WTC11 (cell line): ENCODE data around the gene MANF. TPM values are rescaled to one million over a fixed set of nuclear protein-coding genes. Genes with fewer than 3 reads are reported as not detected.

Experiments
- ATAC-seq: fragments of 200-7000 bp; cut with Tn5 transposase; 2 replicates; pipeline ENCODE4 v1.10.0; 2021; ENCODE audit warnings: mild to moderate bottlenecking, moderate library complexity
- CTCF ChIA-PET: fragments of 300-600 bp; sonication (Branson Sonifier 250); formaldehyde crosslinking; loops from one replicate; lab custom pipeline; 2021; ENCODE audit warnings: antibody characterized with exemption; lab: Charles Lee
- POLR2A ChIA-PET: fragments of 350-600 bp; sonication (Branson Sonifier 250); formaldehyde crosslinking; loops from one replicate; lab custom pipeline; 2021; ENCODE audit warnings: antibody characterized with exemption; lab: Charles Lee
- DNase-seq: peaks from one replicate; pipeline ENCODE4 v3.0.0; 2021; ENCODE audit warnings: low spot score
- H3K27ac Mint-ChIP-seq: 2 replicates; pipeline ENCODE4 v1.8.0; 2021; ENCODE audit warnings: mixed read lengths
- H3K27me3 Mint-ChIP-seq: 2 replicates; pipeline ENCODE4 v1.8.0; 2021; ENCODE audit warnings: low read depth, mild to moderate bottlenecking, moderate library complexity, mixed read lengths
- H3K36me3 Mint-ChIP-seq: 2 replicates; pipeline ENCODE4 v1.8.0; 2021; ENCODE audit warnings: mixed read lengths
- H3K4me1 Mint-ChIP-seq: 2 replicates; pipeline ENCODE4 v1.8.0; 2022; ENCODE audit warnings: mixed read lengths
- H3K4me3 Mint-ChIP-seq: 2 replicates; pipeline ENCODE4 v1.8.0; 2021; ENCODE audit warnings: mild to moderate bottlenecking, moderate library complexity, mixed read lengths
- H3K9me3 Mint-ChIP-seq: 2 replicates; pipeline ENCODE4 v1.8.0; 2021; ENCODE audit warnings: mixed read lengths
- ATF1 ChIP-seq: sonication (generic); formaldehyde crosslinking; IDR thresholded peaks from 2 replicates; pipeline ENCODE4 v1.8.1; 2023; ENCODE audit warnings: mild to moderate bottlenecking, moderate library complexity, missing genetic modification reagents
- CREB1 ChIP-seq: sonication (generic); formaldehyde crosslinking; IDR thresholded peaks from 2 replicates; pipeline ENCODE4 v1.8.0; 2023; ENCODE audit warnings: mild to moderate bottlenecking, missing genetic modification reagents
- CREM ChIP-seq: sonication (generic); formaldehyde crosslinking; IDR thresholded peaks from 2 replicates; pipeline ENCODE4 v1.8.1; 2022; ENCODE audit warnings: mild to moderate bottlenecking, missing genetic modification reagents, moderate library complexity
- ELF4 ChIP-seq: sonication (generic); formaldehyde crosslinking; IDR thresholded peaks from 2 replicates; pipeline ENCODE4 v1.8.1; 2022; ENCODE audit warnings: low read depth, mild to moderate bottlenecking, moderate library complexity, missing genetic modification reagents
- ETV6 ChIP-seq: sonication (generic); formaldehyde crosslinking; IDR thresholded peaks from 2 replicates; pipeline ENCODE4 v1.8.1; 2022; ENCODE audit warnings: mild to moderate bottlenecking, missing genetic modification reagents
- GTF2I ChIP-seq: fragments of 250-450 bp; sonication (Bioruptor Pico); conservative IDR thresholded peaks from 2 replicates; pipeline ENCODE4 v1.4.0; 2021; ENCODE audit warnings: mild to moderate bottlenecking
- HMGA2 ChIP-seq: fragments of 250-450 bp; sonication (Bioruptor Pico); IDR thresholded peaks from 2 replicates; pipeline ENCODE4 v1.4.0; 2021; ENCODE audit warnings: mild to moderate bottlenecking, moderate library complexity
- NFATC4 ChIP-seq: fragments of 250-450 bp; sonication (Bioruptor Pico); IDR thresholded peaks from 2 replicates; pipeline ENCODE4 v1.9.0; 2021; ENCODE audit warnings: mild to moderate bottlenecking
- NR3C1 ChIP-seq: sonication (generic); formaldehyde crosslinking; conservative IDR thresholded peaks from 2 replicates; pipeline ENCODE4 v1.8.1; 2023; ENCODE audit warnings: low read depth, mild to moderate bottlenecking, missing genetic modification reagents
- RORB ChIP-seq: fragments of 250-450 bp; sonication (Bioruptor Pico); IDR thresholded peaks from 2 replicates; pipeline ENCODE4 v1.9.0; 2021; ENCODE audit warnings: mild to moderate bottlenecking
- TCF7 ChIP-seq: sonication (generic); formaldehyde crosslinking; IDR thresholded peaks from 2 replicates; pipeline ENCODE4 v1.8.0; 2022; ENCODE audit warnings: mild to moderate bottlenecking, low read depth, missing genetic modification reagents, moderate library complexity
- TEAD1 ChIP-seq: sonication (generic); formaldehyde crosslinking; IDR thresholded peaks from 2 replicates; pipeline ENCODE4 v1.8.0; 2022; ENCODE audit warnings: mild to moderate bottlenecking, missing genetic modification reagents
- ZBTB21 ChIP-seq: sonication (generic); formaldehyde crosslinking; IDR thresholded peaks from 2 replicates; pipeline ENCODE4 v1.8.1; 2023; ENCODE audit warnings: mild to moderate bottlenecking, missing genetic modification reagents, borderline replicate concordance
- ZNF219 ChIP-seq: sonication (generic); formaldehyde crosslinking; IDR thresholded peaks from 2 replicates; pipeline ENCODE4 v1.8.0; 2023; ENCODE audit warnings: missing genetic modification reagents, mild to moderate bottlenecking, borderline replicate concordance
- ZNF317 ChIP-seq: sonication (generic); formaldehyde crosslinking; IDR thresholded peaks from 2 replicates; pipeline ENCODE4 v1.8.1; 2023; ENCODE audit warnings: low read depth, mild to moderate bottlenecking, moderate library complexity, missing genetic modification reagents, borderline replicate concordance
- total RNA-seq: library from RNA; stranded (reverse); gene quantifications from 3 replicates; pipeline ENCODE4 v1.2.3, GENCODE V29; 2021
- TF ChIP-seq, protein P1 (sequence below): sonication (generic); formaldehyde crosslinking; IDR thresholded peaks from 2 replicates; pipeline ENCODE4 v1.8.1; 2023; ENCODE audit warnings: mild to moderate bottlenecking, missing genetic modification reagents, moderate library complexity
- TF ChIP-seq, protein P2 (sequence below): sonication (generic); formaldehyde crosslinking; IDR thresholded peaks from 2 replicates; pipeline ENCODE4 v1.8.0; 2023; ENCODE audit warnings: missing genetic modification reagents, mild to moderate bottlenecking, borderline replicate concordance
- TF ChIP-seq, protein P3 (sequence below): sonication (generic); formaldehyde crosslinking; IDR thresholded peaks from 2 replicates; pipeline ENCODE4 v1.8.1; 2023; ENCODE audit warnings: mild to moderate bottlenecking, missing genetic modification reagents, moderate library complexity
- TF ChIP-seq, protein P4 (sequence below): sonication (generic); formaldehyde crosslinking; IDR thresholded peaks from 2 replicates; pipeline ENCODE4 v1.8.0; 2022; ENCODE audit warnings: mild to moderate bottlenecking, missing genetic modification reagents

MANF gene
- total RNA-seq, 1 experiment from 2014 or later: 121 TPM

DNA sequence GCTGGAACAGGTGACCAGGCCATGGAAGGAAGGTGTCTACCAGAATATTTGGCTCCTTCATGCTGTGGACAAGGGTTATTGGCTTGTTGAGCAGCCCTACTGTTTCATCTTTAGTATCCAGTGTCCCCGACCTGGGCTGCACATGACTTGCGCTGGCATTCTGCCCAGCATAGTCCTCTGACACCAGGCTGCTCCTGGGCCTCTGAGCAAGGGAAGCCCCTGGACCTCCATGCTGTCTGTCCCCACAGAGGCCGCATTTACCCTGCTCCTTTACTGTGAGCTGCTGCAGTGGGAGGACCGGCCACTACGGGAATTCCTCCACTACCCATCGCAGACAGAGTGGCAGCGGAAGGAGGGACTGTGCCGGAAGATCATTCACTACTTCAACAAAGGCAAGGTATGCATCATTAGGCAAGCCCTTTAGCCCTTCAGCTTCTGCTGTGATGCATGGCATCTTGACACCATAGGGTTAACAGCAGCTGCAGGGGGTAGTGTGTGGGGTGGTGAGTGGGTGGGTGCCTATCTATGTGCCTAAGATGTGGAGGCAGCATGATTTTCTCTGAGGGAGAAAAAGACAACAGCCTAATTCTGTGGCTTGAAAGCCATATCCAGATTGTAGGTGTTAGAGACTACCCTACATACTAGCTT, 44.0 kb upstream of the MANF start:
- ATAC-seq (no peak), DNase-seq (no peak)
- TF ChIP-seq, protein P1, sequence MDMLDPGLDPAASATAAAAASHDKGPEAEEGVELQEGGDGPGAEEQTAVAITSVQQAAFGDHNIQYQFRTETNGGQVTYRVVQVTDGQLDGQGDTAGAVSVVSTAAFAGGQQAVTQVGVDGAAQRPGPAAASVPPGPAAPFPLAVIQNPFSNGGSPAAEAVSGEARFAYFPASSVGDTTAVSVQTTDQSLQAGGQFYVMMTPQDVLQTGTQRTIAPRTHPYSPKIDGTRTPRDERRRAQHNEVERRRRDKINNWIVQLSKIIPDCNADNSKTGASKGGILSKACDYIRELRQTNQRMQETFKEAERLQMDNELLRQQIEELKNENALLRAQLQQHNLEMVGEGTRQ (CRISPR knock-in tag): no peak
- TF ChIP-seq ATF1 (CRISPR knock-in tag): no peak
- TF ChIP-seq NFATC4 (CRISPR knock-in tag): no peak
- TF ChIP-seq HMGA2 (CRISPR knock-in tag): no peak
- TF ChIP-seq, protein P2, sequence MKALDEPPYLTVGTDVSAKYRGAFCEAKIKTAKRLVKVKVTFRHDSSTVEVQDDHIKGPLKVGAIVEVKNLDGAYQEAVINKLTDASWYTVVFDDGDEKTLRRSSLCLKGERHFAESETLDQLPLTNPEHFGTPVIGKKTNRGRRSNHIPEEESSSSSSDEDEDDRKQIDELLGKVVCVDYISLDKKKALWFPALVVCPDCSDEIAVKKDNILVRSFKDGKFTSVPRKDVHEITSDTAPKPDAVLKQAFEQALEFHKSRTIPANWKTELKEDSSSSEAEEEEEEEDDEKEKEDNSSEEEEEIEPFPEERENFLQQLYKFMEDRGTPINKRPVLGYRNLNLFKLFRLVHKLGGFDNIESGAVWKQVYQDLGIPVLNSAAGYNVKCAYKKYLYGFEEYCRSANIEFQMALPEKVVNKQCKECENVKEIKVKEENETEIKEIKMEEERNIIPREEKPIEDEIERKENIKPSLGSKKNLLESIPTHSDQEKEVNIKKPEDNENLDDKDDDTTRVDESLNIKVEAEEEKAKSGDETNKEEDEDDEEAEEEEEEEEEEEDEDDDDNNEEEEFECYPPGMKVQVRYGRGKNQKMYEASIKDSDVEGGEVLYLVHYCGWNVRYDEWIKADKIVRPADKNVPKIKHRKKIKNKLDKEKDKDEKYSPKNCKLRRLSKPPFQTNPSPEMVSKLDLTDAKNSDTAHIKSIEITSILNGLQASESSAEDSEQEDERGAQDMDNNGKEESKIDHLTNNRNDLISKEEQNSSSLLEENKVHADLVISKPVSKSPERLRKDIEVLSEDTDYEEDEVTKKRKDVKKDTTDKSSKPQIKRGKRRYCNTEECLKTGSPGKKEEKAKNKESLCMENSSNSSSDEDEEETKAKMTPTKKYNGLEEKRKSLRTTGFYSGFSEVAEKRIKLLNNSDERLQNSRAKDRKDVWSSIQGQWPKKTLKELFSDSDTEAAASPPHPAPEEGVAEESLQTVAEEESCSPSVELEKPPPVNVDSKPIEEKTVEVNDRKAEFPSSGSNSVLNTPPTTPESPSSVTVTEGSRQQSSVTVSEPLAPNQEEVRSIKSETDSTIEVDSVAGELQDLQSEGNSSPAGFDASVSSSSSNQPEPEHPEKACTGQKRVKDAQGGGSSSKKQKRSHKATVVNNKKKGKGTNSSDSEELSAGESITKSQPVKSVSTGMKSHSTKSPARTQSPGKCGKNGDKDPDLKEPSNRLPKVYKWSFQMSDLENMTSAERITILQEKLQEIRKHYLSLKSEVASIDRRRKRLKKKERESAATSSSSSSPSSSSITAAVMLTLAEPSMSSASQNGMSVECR (CRISPR knock-in tag): no peak
- TF ChIP-seq ZNF317 (CRISPR knock-in tag): no peak
- no peak for TF ChIP-seq RORB
- TF ChIP-seq ELF4: no peak
- TF ChIP-seq GTF2I: no peak
- TF ChIP-seq CREM (CRISPR knock-in tag): no peak
- TF ChIP-seq ZBTB21 (CRISPR knock-in tag): no peak
- no peak for TF ChIP-seq CREB1 (CRISPR knock-in tag)
- TF ChIP-seq, protein P3, sequence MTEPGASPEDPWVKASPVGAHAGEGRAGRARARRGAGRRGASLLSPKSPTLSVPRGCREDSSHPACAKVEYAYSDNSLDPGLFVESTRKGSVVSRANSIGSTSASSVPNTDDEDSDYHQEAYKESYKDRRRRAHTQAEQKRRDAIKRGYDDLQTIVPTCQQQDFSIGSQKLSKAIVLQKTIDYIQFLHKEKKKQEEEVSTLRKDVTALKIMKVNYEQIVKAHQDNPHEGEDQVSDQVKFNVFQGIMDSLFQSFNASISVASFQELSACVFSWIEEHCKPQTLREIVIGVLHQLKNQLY (CRISPR knock-in tag): no peak
- Mint-ChIP-seq H3K4me1 (peaks cover 8% of the 10 kb centered on the region), H3K27me3 (no peaks in the 10 kb centered on the region), H3K27ac (no peak overlapping the region; the same call in 1 of the 2 replicates), H3K36me3 (no peaks in the 10 kb centered on the region), H3K4me3 (no peak overlapping the region), H3K9me3 (no peaks in the 10 kb centered on the region)
- CTCF ChIA-PET: no interaction called here
- POLR2A ChIA-PET: no interaction called here

DNA sequence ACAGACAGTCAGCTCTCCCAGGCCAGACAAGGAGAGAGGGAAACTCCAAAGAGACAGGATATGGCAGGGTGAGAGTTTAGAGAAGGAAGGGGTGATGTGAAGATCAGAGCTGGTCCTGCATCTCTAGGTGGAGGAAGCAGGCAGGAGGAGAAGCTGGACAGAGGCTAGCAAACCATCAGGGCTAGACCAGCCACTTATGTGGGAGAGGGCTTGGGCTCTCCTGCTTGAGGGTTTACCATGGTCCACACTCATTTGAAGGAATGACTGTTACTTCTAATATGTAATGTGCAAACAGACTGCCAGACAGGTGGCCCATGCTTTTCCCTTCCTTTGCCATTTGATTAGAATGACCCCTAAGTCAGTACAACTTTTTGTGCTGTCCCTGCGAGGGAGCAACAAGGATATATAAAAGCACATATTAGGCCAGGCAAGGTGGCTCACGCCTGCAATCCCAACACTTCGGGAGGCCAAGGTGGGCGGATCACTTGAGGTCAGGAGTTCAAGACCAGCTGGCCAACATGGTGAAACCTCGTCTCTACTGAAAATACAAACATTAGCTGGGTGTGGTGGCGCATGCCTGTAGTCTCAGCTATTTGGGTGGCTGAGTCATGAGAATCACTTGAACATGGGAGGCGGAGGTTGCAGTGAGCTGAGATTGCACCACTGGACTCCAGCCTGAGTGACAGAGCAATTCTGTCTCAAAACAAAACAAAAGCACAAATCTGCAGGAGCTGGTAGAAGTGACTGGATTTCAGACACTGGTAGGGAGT, 41.0 kb upstream of the MANF start:
- peaks cover 8% of the 10 kb centered on the region for H3K4me1 Mint-ChIP-seq
- DNase-seq (no peak), ATAC-seq (no peak)
- CTCF ChIA-PET: interaction anchor here (0.7 to 1.3 kb wide), 2 partner anchors 28 to 33 kb away, joined by 3 to 4 read pairs; no protein-coding TSS in a partner anchor
- no peak for TF ChIP-seq ZNF219 (CRISPR knock-in tag)
- TF ChIP-seq NR3C1 (CRISPR knock-in tag): no peak
- TF ChIP-seq TCF7 (CRISPR knock-in tag): no peak
- TF ChIP-seq TEAD1 (CRISPR knock-in tag): no peak
- TF ChIP-seq ETV6: no peak
- TF ChIP-seq, protein P4, sequence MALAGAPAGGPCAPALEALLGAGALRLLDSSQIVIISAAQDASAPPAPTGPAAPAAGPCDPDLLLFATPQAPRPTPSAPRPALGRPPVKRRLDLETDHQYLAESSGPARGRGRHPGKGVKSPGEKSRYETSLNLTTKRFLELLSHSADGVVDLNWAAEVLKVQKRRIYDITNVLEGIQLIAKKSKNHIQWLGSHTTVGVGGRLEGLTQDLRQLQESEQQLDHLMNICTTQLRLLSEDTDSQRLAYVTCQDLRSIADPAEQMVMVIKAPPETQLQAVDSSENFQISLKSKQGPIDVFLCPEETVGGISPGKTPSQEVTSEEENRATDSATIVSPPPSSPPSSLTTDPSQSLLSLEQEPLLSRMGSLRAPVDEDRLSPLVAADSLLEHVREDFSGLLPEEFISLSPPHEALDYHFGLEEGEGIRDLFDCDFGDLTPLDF (CRISPR knock-in tag): no peak
- no peak overlapping the region for H3K4me3 Mint-ChIP-seq
- H3K9me3 Mint-ChIP-seq: no peaks in the 10 kb centered on the region
- POLR2A ChIA-PET: no interaction called here
- H3K27me3 Mint-ChIP-seq: no peaks in the 10 kb centered on the region; the same call in 1 of the 2 replicates
- H3K27ac Mint-ChIP-seq: no peak overlapping the region
- no peaks in the 10 kb centered on the region; the same call in 1 of the 2 replicates for H3K36me3 Mint-ChIP-seq
